Chondrocyte (in vitro differentiated cells): ENCODE measurements around the gene TUBA1C. TPM values are rescaled to one million over a fixed set of nuclear protein-coding genes. Genes with fewer than 3 reads are reported as not detected.

Source experiments
- DNase-seq: peaks from one replicate; pipeline ENCODE4 v3.0.0; 2021; ENCODE audit warnings: mixed read lengths, low spot score
- H3K27ac Mint-ChIP-seq: one replicate; pipeline ENCODE4 v1.8.0; 2021; ENCODE audit warnings: mild to moderate bottlenecking, moderate library complexity, mixed read lengths; ENCODE audit not compliant: unreplicated experiment
- H3K27me3 Mint-ChIP-seq: 2 replicates; pipeline ENCODE4 v1.8.0; 2021; ENCODE audit warnings: low read depth, mixed read lengths
- H3K36me3 Mint-ChIP-seq: 2 replicates; pipeline ENCODE4 v1.8.0; 2021; ENCODE audit warnings: low read depth, mixed read lengths
- H3K4me1 Mint-ChIP-seq: 2 replicates; pipeline ENCODE4 v1.8.0; 2021; ENCODE audit warnings: low read depth, mild to moderate bottlenecking, mixed read lengths
- H3K4me3 Mint-ChIP-seq: one replicate; pipeline ENCODE4 v1.8.0; 2021; ENCODE audit warnings: mild to moderate bottlenecking, moderate library complexity, mixed read lengths; ENCODE audit not compliant: unreplicated experiment
- H3K9me3 Mint-ChIP-seq: 2 replicates; pipeline ENCODE4 v1.8.0; 2021; ENCODE audit warnings: low read depth, mixed read lengths
- CTCF ChIP-seq: fragments of 200-600 bp; sonication (generic); IDR thresholded peaks from 2 replicates; pipeline ENCODE4 v1.5.0; 2021; ENCODE audit warnings: antibody characterized with exemption, mild to moderate bottlenecking, moderate library complexity
- total RNA-seq: library from RNA; stranded (reverse); gene quantifications from 3 replicates; pipeline ENCODE4 v1.2.1, GENCODE V29; 2021

The TUBA1C gene
- total RNA-seq, 1 donor from 2014 or later, result 171 TPM

DNA sequence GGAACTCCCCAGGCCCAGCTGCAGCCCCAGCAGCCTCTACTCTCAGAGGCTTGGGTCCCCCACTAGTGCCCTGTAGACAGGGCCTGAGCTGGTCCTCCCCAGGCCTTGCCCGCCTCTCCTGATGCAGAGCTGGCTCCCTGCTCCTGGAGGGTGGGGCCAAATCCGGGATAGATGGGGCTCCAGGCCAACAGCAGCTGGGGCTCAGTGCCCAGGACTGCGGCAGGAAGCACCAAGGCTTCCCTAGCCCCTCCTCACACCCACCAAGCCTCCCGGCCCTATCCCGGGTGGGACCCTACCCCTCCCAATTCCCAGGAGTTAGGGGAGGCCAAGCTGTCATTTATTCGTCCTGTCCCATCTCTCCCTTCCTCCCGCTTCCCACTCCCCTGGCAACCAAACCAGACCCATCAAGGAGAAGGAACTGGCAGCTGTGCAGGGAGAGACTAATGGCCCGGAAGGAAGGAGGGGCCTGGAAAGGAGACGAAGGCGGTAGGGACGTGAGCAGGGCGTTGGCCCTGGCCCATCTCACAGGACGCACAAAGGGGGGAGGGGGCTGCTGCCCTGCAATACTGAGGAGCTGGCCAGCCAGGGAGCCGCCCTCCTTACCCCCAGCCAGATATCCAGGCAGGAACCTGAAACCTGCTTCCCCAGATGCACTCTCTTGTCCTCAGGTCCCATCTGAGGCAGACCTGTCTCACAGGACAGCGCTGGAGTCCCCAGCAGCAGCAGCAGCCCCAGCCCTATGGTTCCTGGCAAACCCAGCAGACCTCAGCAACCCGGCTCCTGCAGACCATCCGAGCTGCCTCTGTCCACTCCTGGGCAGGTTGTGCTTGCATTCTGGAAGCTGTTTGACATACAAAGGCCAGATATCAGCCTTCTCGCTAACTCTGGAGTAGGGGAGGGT lies 28.4 kb downstream of the TUBA1C start:
- no peak overlapping the region for H3K4me3 Mint-ChIP-seq
- no peaks in the 10 kb centered on the region for H3K9me3 Mint-ChIP-seq
- peaks cover 10% of the 10 kb centered on the region for H3K4me1 Mint-ChIP-seq
- peaks cover 23% of the 10 kb centered on the region for H3K27me3 Mint-ChIP-seq
- H3K27ac Mint-ChIP-seq, result no peak overlapping the region
- DNase-seq, result peak; percentile 65
- TF ChIP-seq CTCF, result no peak
- no peaks in the 10 kb centered on the region for H3K36me3 Mint-ChIP-seq

GRCh38 chr12:49294086-49294803 lies 29.4 kb downstream of the TUBA1C start:
- H3K27me3 Mint-ChIP-seq, result peaks cover 30% of the 10 kb centered on the region
- peak; percentile 70 for DNase-seq
- H3K36me3 Mint-ChIP-seq, result no peaks in the 10 kb centered on the region
- no peaks in the 10 kb centered on the region for H3K9me3 Mint-ChIP-seq
- no peak overlapping the region for H3K27ac Mint-ChIP-seq
- H3K4me3 Mint-ChIP-seq, result no peak overlapping the region
- peaks cover 10% of the 10 kb centered on the region for H3K4me1 Mint-ChIP-seq
- no peak for TF ChIP-seq CTCF

GRCh38 chr12:49294804-49295081 lies 29.9 kb downstream of the TUBA1C start:
- Mint-ChIP-seq H3K4me1 (peaks cover 10% of the 10 kb centered on the region), H3K4me3 (no peak overlapping the region), H3K27ac (no peak overlapping the region), H3K27me3 (peaks cover 30% of the 10 kb centered on the region), H3K36me3 (no peaks in the 10 kb centered on the region), H3K9me3 (no peaks in the 10 kb centered on the region)
- no peak for DNase-seq
- no peak for TF ChIP-seq CTCF

DNA sequence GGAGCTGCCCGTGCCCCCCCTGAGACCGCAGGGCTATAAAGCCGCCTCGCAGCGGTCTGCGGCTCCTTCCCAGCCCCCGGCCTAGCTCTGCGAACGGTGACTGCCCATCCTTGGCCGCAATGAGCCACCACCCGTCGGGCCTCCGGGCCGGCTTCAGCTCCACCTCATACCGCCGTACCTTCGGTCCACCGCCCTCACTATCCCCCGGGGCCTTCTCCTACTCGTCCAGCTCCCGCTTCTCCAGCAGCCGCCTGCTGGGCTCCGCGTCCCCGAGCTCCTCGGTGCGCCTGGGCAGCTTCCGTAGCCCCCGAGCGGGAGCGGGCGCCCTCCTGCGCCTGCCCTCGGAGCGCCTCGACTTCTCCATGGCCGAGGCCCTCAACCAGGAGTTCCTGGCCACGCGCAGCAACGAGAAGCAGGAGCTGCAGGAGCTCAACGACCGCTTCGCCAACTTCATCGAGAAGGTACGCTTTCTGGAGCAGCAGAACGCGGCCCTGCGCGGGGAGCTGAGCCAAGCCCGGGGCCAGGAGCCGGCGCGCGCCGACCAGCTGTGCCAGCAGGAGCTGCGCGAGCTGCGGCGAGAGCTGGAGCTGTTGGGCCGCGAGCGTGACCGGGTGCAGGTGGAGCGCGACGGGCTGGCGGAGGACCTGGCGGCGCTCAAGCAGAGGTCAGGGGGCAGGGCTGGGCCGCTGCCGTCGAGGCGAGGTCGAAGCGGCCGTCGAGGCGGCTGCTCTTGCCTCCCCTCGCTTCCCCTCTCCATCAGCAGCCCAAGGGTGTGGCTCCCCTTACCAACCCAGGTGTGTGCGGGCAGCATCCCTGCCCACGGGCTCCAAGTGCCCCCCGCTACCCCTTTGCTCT lies 30.4 kb downstream of the TUBA1C start, which contains the start of gene PRPH:
PRPH (plus strand) TSS at position 66 of the 855 bp plus-strand sequence; CDS start at position 120, 54 bp downstream.
- TF ChIP-seq CTCF, result peak; percentile 31
- DNase-seq, result peak; percentile 89
- peak within 1 kb of the TSS; percentile 12 for H3K4me3 Mint-ChIP-seq
- H3K9me3 Mint-ChIP-seq, result no peaks in the 10 kb centered on the region
- peaks cover 10% of the 10 kb centered on the region for H3K4me1 Mint-ChIP-seq
- no peaks in the 10 kb centered on the region for H3K36me3 Mint-ChIP-seq
- peaks cover 30% of the 10 kb centered on the region for H3K27me3 Mint-ChIP-seq
- no peak within 1 kb of the TSS for H3K27ac Mint-ChIP-seq
